ENCODE data around the gene LPIN1. TPM values are rescaled to one million over a fixed set of nuclear protein-coding genes. Genes with fewer than 3 reads are reported as not detected.

LPIN1 gene
- total and polyA plus RNA-seq, 2 of the 8 experiments (the other 6 are each of a cell fraction or from before 2014, with no cell fraction given) = 4.3 to 9.8 TPM

DNA sequence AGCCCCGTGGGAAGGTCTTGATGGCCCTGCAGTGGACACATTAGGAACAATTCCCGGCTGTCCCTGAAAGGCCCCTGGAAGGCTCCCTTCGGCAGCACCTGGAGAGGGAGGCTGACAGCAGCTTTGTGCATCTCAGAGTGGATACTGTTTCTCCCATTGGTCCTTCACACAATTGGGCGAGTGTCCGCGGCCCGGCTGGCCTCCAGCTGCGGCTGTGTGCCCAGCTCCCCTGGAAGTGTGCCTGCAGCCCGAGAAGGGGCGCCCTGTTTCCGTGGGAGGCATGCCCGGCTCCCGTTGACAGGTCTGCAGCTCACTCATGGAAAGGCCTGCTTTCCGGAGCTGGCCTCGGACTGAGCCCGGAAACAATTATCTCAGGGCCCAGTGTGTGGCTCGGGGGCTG, 103.7 kb downstream of the LPIN1 start:
- H3K79me1 ChIP-seq (ENCODE audit: low read depth, low read length) = no peaks in the 10 kb centered on the region
- H3K4me3 ChIP-seq (ENCODE audit: extremely low read depth in 1 of 4, insufficient read depth in 2 of 4, low read depth in 3 of 4, low read length in 4 of 4) = no peak overlapping the region
- no peak overlapping the region for H2AK5ac ChIP-seq (ENCODE audit: low read depth, low read length)
- H3K18ac ChIP-seq (ENCODE audit: extremely low read depth, low read length) = no peak overlapping the region
- no peaks in the 10 kb centered on the region for H3K79me2 ChIP-seq (ENCODE audit: control insufficient read depth in 1 of 2, insufficient read depth in 2 of 2, low read length in 2 of 2)
- H3K27ac ChIP-seq (ENCODE audit: low read depth, low read length) = no peak overlapping the region
- H3K9ac ChIP-seq (replicated peaks in 1 of 4; ENCODE audit: extremely low read depth in 1 of 4, low read depth in 3 of 4, low read length in 3 of 4) = no peak overlapping the region
- no peaks in the 10 kb centered on the region for H4K20me1 ChIP-seq (replicated peaks in 1 of 2; ENCODE audit: control insufficient read depth in 1 of 2, insufficient read depth in 2 of 2, low read length in 2 of 2)
- no peak overlapping the region; the same call in 1 of the 2 replicates for H2BK15ac ChIP-seq (ENCODE audit: low read length)
- H3K9me3 ChIP-seq (ENCODE audit: insufficient read depth in 2 of 2, low read depth in 1 of 2, low read length in 1 of 2) = peaks cover 5 to 10% of the 10 kb centered on the region in 2 experiments
- no peak overlapping the region for H2BK20ac ChIP-seq (ENCODE audit: low read length)
- H2BK12ac ChIP-seq (ENCODE audit: low read depth, low read length) = no peak overlapping the region
- no peaks in the 10 kb centered on the region for H3K36me3 ChIP-seq (ENCODE audit: control insufficient read depth in 2 of 4, insufficient read depth in 4 of 4, low read length in 3 of 4)
- no peak overlapping the region for H4K8ac ChIP-seq (ENCODE audit: extremely low read depth, insufficient read depth, low read length)
- no peak overlapping the region for H2AFZ ChIP-seq (ENCODE audit: low read length)
- no peak overlapping the region for H3K56ac ChIP-seq (replicated peaks; ENCODE audit: insufficient read length, low read depth, low read length)
- H3K23ac ChIP-seq (ENCODE audit: insufficient read length) = no peak overlapping the region
- ChIA-PET POLR2A (ENCODE audit: partially characterized antibody) (interaction anchor here (1.3 kb wide), 1 partner anchor 21 kb away, joined by 4 read pairs; no protein-coding TSS in a partner anchor), CTCF (ENCODE audit: partially characterized antibody) (interaction anchor here (0.9 to 2.0 kb wide), 5 partner anchors 9 to 866 kb away, joined by 3 to 4 read pairs (median 4); no protein-coding TSS in a partner anchor)
- H4K5ac ChIP-seq (ENCODE audit: insufficient read length, low read depth, low read length) = no peak overlapping the region
- no peak overlapping the region for H2BK120ac ChIP-seq (replicated peaks; ENCODE audit: low read depth, low read length)
- no peak overlapping the region for H3K4me2 ChIP-seq (ENCODE audit: insufficient read depth in 1 of 2, low read depth in 2 of 2, low read length in 2 of 2)
- H3K4me1 ChIP-seq (replicated peaks in 1 of 4; ENCODE audit: control insufficient read depth in 3 of 4, insufficient read depth in 4 of 4, low read length in 3 of 4) = peaks cover 0 to 7% (median 2%) of the 10 kb centered on the region in 4 experiments; a peak in 2 of 7 replicates
- no peaks in the 10 kb centered on the region for H3K27me3 ChIP-seq (replicated peaks in 1 of 4; ENCODE audit: control insufficient read depth in 3 of 4, extremely low read depth in 1 of 4, insufficient read depth in 3 of 4, low read length in 3 of 4)
- DNase-seq (ENCODE audit: low read depth in 1 of 2, low spot score in 2 of 2) = no peak
- no peak overlapping the region for H3K4ac ChIP-seq (replicated peaks; ENCODE audit: insufficient read length, low read depth, low read length)
- H3K14ac ChIP-seq (ENCODE audit: insufficient read length) = no peak overlapping the region
- H2BK5ac ChIP-seq (ENCODE audit: low read depth, low read length) = no peak overlapping the region
- H4K91ac ChIP-seq (replicated peaks; ENCODE audit: insufficient read length, low read length) = no peak overlapping the region
- no peaks in the 10 kb centered on the region for H3K23me2 ChIP-seq (ENCODE audit: low read depth, low read length)
- no peak for FAIRE-seq
- WGBS, 2 experiments (ENCODE audit: extremely low coverage in 1 of 2, insufficient coverage in 1 of 2, insufficient read length in 1 of 2, insufficient replicate concordance in 2 of 2, low coverage in 1 of 2, low lambda C conversion rate in 2 of 2, missing lambda C conversion rate in 1 of 2) = 89% methylated on average over 12 of the region's 17 CpGs; no CpG with 5 or more reads in 1 of the 2 experiments
- TF ChIP-seq SIN3A (conservative IDR thresholded peaks at IDR 0.05 in 1 of 2, IDR thresholded peaks at IDR 0.05 in 1 of 2; ENCODE audit: low read depth in 1 of 2, low read length in 2 of 2) (no peak), SAP30 (IDR thresholded peaks at IDR 0.05; ENCODE audit: insufficient read depth, insufficient replicate concordance, low read length) (no peak), SIRT6 (IDR thresholded peaks at IDR 0.05; ENCODE audit: low read length) (no peak), SIX5 (IDR thresholded peaks at IDR 0.05; ENCODE audit: low read depth, low read length) (no peak), PHF8 (conservative IDR thresholded peaks at IDR 0.05; ENCODE audit: low read depth, low read length) (no peak), RNF2 (IDR thresholded peaks at IDR 0.05; ENCODE audit: borderline replicate concordance, low read depth, low read length, missing control alignments, poor library complexity, severe bottlenecking) (no peak)
- TF ChIP-seq, protein P1, sequence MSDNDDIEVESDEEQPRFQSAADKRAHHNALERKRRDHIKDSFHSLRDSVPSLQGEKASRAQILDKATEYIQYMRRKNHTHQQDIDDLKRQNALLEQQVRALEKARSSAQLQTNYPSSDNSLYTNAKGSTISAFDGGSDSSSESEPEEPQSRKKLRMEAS (IDR thresholded peaks at IDR 0.05) = no peak
- TF ChIP-seq, protein P2, sequence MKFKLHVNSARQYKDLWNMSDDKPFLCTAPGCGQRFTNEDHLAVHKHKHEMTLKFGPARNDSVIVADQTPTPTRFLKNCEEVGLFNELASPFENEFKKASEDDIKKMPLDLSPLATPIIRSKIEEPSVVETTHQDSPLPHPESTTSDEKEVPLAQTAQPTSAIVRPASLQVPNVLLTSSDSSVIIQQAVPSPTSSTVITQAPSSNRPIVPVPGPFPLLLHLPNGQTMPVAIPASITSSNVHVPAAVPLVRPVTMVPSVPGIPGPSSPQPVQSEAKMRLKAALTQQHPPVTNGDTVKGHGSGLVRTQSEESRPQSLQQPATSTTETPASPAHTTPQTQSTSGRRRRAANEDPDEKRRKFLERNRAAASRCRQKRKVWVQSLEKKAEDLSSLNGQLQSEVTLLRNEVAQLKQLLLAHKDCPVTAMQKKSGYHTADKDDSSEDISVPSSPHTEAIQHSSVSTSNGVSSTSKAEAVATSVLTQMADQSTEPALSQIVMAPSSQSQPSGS (IDR thresholded peaks at IDR 0.05; ENCODE audit: low read length) = no peak

All from H1 (cell line).